HAP-1 (cell line): Measurements from ENCODE around the gene CTIF.

Experiments
- DNase-seq, 2 experiments: peaks; one replicate each; pipeline ENCODE4 v3.0.0-alpha.2; 2016 to 2020; ENCODE audit warnings: low spot score in 2 of 2
- H3K27me3 ChIP-seq: fragments of 250-450 bp; sonication (Bioruptor Pico); 2 replicates; pipeline ENCODE4 v1.5.1; 2020; ENCODE audit warnings: low read depth, mild to moderate bottlenecking, moderate library complexity
- H3K36me3 ChIP-seq: fragments of 250-450 bp; sonication (Bioruptor Pico); replicated peaks from 2 replicates; pipeline ENCODE4 v1.5.1; 2020; ENCODE audit warnings: mild to moderate bottlenecking
- H3K4me1 ChIP-seq: fragments of 250-450 bp; sonication (Bioruptor Pico); 2 replicates; pipeline ENCODE4 v1.5.1; 2020; ENCODE audit warnings: mild to moderate bottlenecking
- H3K4me3 ChIP-seq: fragments of 250-450 bp; sonication (Bioruptor Pico); 2 replicates; pipeline ENCODE4 v1.5.1; 2020; ENCODE audit warnings: mild to moderate bottlenecking, moderate library complexity
- H3K9me3 ChIP-seq: fragments of 250-450 bp; sonication (Bioruptor Pico); 2 replicates; pipeline ENCODE4 v1.5.1; 2020; ENCODE audit warnings: mild to moderate bottlenecking, moderate library complexity
- in situ Hi-C: fragments of 300-500 bp; cut with MboI; formaldehyde crosslinking; loops from 3 replicates; pipeline ENCODE4 v1.14.3; 2020; ENCODE audit warnings: low sequenced_read_pairs, inconsistent platforms, mixed read lengths

Gene CTIF

DNA sequence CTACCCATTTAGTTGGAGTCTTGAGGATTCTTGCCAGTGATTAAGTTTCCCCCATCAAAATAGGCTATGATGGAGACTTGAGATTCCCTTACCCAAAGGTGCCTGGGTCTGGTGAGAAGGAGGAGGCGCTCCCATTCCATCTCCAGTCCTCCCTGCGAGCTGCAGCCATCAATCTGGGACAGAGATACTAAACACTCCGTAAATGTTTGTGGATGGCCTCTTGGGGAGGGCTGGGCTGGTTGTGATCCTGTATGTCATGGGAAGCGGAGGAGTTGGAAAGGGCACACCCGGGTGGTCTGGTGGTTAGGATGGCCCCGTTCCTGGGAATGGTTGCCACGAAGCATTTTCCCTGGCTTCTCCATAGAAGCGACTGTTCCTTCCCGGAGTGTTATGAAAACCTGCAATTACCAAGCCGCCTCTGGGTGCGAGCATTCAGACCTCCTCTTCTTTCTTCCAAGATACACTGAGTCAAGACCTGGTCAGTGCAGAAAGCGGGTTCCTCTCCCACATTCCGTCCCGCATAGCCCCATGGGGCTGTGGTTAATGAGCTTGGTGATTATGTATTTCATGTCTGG, 196.9 kb downstream of the CTIF start:
- no peaks in the 10 kb centered on the region for H3K9me3 ChIP-seq
- no peak overlapping the region for H3K4me3 ChIP-seq
- H3K4me1 ChIP-seq = no peaks in the 10 kb centered on the region
- no peak for DNase-seq
- in situ Hi-C loops = no loop called here
- no peaks in the 10 kb centered on the region for H3K27me3 ChIP-seq
- no peaks in the 10 kb centered on the region for H3K36me3 ChIP-seq

DNA sequence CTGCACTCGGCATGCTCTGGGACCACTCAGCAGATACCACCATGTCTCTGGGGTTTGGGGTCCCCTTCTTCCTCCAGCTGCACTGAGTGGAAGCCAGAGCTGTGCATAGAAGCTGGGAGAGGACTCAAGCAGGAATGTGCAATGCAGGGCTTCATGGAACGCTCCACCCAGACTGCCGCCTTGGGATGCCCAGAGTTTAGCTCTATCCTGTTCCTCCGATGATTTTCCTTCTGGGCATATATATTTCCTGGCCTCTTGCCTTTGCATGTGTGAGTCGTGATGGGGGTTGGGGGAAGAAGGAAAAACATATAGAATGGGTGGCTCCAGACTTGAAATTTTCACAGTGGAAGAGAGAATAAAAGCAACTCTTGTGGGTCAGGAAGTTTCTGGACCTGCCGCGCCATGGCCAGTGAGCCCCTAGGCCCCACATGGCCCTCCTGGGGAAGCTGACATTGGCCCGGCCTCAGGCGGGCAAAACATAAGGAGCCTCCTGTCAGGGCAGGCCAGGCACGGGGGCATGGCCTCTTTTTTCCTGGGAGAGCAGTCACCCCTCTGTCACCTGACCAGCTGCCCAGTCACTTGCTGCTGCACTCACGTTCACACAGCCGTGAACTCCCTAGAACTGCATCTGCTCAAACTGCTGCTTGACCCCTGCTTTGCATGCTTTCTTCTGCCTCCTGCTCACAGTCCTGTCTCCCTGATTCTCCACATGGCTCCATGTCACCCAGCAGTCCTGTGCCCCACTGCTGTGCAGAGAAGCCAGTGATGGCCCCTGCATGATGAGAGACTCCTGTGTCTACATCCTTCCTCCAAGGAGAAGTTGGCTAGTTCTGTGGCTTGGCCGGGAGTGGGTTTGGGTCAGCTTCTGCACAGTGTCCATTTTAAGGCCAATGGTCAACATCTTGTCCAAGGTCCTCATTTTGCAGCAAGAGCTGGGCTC, 197.8 kb downstream of the CTIF start:
- no peaks in the 10 kb centered on the region for H3K9me3 ChIP-seq
- H3K27me3 ChIP-seq = no peaks in the 10 kb centered on the region
- H3K4me1 ChIP-seq = no peaks in the 10 kb centered on the region
- H3K4me3 ChIP-seq = no peak overlapping the region
- in situ Hi-C loops = no loop called here
- no peak for DNase-seq
- H3K36me3 ChIP-seq = no peaks in the 10 kb centered on the region

DNA sequence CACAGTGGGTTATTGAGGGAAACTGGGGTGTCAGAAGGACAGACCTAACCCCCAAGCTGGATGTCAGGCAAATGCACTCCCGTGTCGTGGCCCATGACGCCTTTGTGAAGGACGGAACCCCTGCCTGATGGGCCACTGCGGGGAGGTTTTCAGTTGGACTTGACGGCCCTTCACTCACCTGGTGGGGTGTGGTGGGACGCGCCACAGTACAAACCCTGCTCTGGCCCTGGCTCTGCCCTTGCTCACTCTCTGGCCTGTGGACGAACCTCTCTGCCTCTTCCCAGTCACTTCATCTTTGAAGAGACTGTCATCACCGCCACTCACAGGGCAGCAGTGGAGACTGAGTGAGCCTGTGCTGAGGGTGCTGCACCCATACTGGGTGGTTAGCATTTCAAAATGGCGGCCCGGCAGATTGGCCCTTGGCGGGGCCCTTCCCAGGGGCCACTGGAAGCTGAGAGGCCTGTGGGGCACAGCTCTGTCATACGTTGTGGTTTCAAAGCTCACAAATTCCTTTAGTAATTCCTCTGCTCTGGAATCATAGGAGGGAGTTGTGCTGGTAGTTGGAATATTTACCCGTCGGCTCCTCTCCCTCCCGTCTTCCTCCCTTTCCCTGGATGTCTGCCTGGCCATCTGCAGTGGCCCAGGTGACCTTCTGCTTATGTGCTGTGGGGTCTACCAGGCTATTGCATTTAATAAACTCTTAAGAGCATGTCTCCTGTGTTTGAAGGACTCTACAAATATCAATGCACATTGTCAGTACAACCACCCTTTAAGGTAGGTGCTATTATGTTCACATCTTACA, 200.6 kb downstream of the CTIF start:
- H3K36me3 ChIP-seq = no peaks in the 10 kb centered on the region
- no peaks in the 10 kb centered on the region for H3K9me3 ChIP-seq
- no peak overlapping the region for H3K4me3 ChIP-seq
- no peak for DNase-seq
- H3K27me3 ChIP-seq = no peaks in the 10 kb centered on the region
- H3K4me1 ChIP-seq = no peaks in the 10 kb centered on the region
- in situ Hi-C loops = no loop called here

DNA sequence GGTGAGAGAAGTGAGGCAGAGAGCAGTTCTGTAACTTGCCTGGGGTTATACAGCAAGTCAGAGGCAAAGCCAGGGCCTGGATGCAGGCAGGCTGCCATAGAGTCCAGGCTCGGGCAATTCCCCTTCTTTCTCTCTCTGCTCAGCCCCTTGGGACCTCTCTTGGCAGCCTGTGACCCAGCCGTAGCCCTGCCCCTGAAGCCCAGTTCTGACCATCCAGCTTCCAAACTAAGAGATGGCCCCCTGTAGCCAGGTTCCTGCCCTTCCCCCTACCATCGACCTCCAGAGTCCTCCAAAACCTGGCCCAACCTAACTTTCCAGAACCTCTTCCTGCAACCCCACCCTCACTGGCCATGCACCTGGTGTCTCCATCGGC, 201.2 kb downstream of the CTIF start:
- DNase-seq = no peak
- H3K4me3 ChIP-seq = no peak overlapping the region
- in situ Hi-C loops = no loop called here
- H3K4me1 ChIP-seq = no peaks in the 10 kb centered on the region
- H3K9me3 ChIP-seq = no peaks in the 10 kb centered on the region
- H3K36me3 ChIP-seq = no peaks in the 10 kb centered on the region
- H3K27me3 ChIP-seq = no peaks in the 10 kb centered on the region

DNA sequence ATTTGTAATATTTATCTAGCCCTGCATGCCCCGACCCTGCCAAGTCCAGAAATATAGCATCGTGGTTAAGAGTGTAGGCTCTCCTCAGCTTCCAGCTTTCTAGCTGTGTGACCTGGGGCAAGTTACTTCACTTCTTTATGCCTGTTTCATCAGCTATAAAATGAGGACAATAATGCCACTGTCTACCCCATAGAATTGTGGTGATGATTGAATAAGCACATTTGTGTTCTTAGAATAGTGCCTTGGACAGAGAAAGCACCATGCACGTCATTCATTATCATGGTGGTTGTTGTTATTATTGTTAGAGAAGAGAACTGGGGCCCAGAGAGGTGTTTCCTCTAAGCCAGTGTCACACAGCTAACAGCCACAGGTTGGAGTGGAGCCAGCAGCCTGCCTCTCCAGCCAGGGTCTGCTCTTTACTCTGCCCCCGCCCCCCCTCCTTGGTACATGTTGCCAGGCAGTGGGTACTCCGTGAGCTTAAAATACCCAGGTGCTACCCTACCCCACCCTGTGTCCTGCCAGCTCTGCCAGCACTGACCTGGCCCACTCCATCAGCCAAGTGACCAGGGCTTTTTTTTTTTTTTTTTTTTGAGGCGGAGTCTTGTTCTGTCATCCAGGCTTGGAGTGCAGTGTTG, 202.1 kb downstream of the CTIF start:
- no peak for DNase-seq
- Histone ChIP-seq H3K36me3 (no peaks in the 10 kb centered on the region), H3K27me3 (no peaks in the 10 kb centered on the region), H3K4me1 (no peaks in the 10 kb centered on the region), H3K4me3 (no peak overlapping the region), H3K9me3 (no peaks in the 10 kb centered on the region)
- in situ Hi-C loops = no loop called here

DNA sequence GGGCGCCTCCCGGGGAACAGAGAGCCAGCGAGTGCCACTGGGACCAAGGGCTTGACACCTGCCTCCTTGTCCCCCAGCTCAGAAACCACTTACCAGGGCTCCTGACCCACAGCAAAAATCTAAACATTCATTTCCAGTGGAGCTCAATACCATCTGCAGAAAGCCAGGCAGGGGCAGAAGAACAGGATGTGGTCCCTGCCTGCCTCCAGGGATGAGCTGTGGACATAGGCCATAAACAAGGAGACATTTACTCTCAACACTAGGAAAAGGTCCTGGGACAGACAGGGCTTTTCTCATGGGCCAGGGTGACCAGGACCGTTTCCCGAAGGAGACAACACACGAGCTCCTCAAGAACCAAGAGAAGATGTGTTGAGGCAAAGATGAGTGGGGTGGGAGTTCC, 203.0 kb downstream of the CTIF start:
- no peak overlapping the region for H3K4me3 ChIP-seq
- H3K27me3 ChIP-seq = no peaks in the 10 kb centered on the region
- no peaks in the 10 kb centered on the region for H3K4me1 ChIP-seq
- in situ Hi-C loops = no loop called here
- DNase-seq = no peak
- H3K36me3 ChIP-seq = no peaks in the 10 kb centered on the region
- H3K9me3 ChIP-seq = no peaks in the 10 kb centered on the region

DNA sequence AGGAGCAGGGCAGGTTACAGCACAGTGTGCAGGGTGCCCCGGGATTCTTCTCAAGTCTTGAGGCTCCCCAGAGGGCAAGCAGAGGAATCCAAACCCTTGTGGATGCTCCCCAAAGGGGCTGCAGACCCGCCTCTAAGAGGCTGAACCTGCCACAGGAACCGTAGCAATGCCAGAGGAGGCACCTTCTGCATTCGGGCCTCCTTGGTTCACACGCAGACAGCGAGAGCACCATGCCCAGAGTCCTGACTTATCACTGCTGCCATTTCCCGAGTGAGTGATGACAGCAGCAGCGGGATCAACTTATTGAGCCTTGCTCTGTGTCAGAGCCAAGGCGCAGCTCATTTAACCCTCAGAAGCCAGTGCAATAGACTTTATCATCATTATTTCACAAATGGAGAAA, 203.5 kb downstream of the CTIF start:
- Histone ChIP-seq H3K9me3 (no peaks in the 10 kb centered on the region), H3K4me3 (no peak overlapping the region), H3K4me1 (no peaks in the 10 kb centered on the region), H3K27me3 (no peaks in the 10 kb centered on the region), H3K36me3 (no peaks in the 10 kb centered on the region)
- in situ Hi-C loops = no loop called here
- no peak for DNase-seq

DNA sequence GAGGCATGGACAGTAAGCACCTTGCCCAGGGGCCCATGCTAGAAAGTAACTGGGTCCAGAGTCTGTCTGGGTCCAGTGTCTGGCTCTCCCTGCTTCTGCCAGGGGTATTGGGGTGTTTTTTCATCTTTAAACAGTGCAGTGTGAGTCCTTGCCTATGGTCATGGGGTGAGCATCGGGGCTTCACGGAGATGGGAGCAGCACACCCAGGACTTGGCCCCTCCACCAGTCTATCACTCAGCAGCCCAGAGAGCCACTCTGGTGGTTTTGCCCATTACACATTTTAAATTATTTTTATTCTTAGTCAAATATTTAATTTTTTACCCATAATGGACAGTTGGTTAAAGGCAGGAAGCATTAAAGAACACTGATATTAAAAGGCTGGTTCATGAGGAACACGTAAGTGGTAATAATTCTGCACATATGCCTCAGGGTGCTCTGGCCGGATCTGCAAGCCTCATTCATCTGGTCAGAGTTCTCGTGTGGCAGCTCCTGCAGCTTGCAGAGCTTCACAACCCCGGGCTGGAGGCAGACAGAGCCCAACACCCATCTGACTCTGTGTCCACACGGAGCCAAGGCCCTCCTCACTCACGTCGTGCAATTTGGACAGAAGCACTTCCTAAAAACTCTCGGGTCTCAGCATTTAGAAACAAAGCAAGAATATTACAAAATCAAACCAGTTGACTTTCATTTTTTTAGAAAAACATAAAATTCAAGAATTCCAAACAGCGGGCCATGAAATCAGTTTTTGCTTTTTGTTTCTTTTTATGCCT, 204.1 kb downstream of the CTIF start:
- Histone ChIP-seq H3K27me3 (no peaks in the 10 kb centered on the region), H3K4me1 (no peaks in the 10 kb centered on the region), H3K9me3 (no peaks in the 10 kb centered on the region), H3K4me3 (no peak overlapping the region), H3K36me3 (no peaks in the 10 kb centered on the region)
- no peak for DNase-seq
- in situ Hi-C loops = no loop called here

DNA sequence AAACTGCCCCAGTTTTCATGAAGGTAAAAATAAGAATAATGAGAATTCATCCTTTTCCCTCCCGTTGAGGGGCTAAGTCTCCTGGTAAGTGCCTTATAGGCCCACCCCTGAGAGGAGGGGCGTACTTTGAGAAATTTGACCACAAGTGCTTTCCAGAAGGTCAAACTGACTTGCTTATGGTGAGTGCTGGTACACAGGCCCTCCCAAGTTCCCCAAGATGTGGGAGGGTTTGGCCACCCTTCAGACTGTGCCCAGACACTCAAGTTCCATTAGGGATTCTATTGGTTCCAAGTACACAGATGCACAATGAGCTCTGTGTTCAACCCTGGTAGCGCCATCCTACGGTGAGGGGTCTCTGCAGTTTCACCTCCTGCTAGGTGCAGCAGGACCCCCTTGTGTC, 205.1 kb downstream of the CTIF start:
- in situ Hi-C loops = no loop called here
- H3K9me3 ChIP-seq = no peaks in the 10 kb centered on the region
- no peak for DNase-seq
- H3K4me1 ChIP-seq = no peaks in the 10 kb centered on the region
- no peaks in the 10 kb centered on the region for H3K36me3 ChIP-seq
- H3K27me3 ChIP-seq = no peaks in the 10 kb centered on the region
- H3K4me3 ChIP-seq = no peak overlapping the region

DNA sequence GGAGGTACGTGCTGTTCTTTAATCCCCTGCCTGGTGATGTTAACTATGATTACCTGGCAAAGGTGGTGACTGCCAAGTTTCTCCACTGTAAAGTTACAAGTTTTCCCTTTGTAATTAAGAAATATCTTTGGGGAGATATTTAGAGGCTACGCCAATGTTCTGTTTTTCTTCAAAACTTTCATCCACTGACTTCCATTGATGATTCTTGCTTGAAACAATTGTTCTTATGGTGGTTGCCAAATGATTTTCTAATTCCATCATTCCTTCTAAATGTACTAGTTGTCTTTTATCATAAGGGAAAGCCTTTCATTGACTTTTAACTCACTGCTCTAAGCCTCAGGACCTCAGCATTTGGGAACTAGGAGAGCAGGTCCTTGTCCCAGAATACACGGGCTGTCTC, 206.5 kb downstream of the CTIF start:
- in situ Hi-C loops = no loop called here
- no peaks in the 10 kb centered on the region for H3K36me3 ChIP-seq
- H3K9me3 ChIP-seq = no peaks in the 10 kb centered on the region
- no peak for DNase-seq
- H3K4me3 ChIP-seq = no peak overlapping the region
- no peaks in the 10 kb centered on the region for H3K27me3 ChIP-seq
- H3K4me1 ChIP-seq = no peaks in the 10 kb centered on the region

DNA sequence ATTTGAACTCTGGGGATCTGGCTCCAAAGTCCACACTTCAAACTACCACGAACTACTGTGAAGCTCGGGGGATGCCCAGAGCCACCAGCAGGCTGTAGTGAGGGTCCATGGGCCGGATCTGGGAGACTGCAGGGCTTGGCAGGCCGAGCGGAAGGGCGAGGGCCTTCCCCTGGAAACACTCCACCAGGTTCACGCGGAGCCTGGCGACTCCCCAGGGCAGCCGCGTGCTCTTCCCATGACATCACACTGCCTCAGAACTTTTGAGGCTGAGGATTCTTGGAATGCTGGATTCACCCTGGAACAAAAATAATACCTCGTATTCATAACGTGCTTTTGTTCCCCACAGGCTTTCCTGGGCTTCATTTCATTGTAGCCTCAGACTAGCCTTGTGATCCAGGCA, 210.9 kb downstream of the CTIF start:
- Histone ChIP-seq H3K36me3 (no peaks in the 10 kb centered on the region), H3K27me3 (no peaks in the 10 kb centered on the region), H3K4me1 (no peaks in the 10 kb centered on the region), H3K4me3 (no peak overlapping the region), H3K9me3 (no peaks in the 10 kb centered on the region)
- DNase-seq = no peak
- in situ Hi-C loops = no loop called here

DNA sequence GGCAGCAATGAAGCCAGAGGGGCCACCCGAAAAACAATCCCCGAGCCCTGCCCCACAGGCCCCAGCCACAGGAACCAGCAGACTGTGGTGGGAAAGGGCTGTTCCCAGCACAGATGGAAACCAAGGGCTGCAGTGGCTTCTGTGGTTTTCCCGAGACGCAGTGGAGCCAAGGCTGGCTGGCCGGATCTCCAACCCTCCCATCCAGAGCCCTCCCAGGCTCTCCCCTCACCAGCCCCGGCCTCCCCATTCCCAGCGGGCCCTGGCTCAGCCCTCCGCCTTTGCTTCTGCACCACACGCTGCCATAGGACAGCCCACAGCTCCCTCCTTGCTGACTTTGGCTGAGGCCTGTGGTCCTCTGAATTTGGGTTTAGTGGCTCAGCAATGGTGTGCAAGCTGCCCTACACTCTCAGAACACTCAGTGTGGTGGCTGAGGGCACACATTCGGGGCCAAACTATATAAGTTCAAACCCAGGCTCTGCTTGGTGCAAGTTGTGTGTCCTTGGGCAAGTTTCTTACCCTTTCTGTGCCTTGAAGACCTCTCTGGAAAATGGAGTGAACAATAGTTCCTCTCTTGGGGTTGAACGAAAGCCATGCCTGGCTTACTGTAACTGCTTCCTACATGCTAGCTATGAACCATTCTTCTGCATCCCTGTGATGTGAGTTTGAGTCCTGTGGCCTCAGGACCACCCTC, 211.8 kb downstream of the CTIF start:
- Histone ChIP-seq H3K36me3 (no peaks in the 10 kb centered on the region), H3K27me3 (no peaks in the 10 kb centered on the region), H3K4me3 (no peak overlapping the region), H3K4me1 (no peaks in the 10 kb centered on the region), H3K9me3 (no peaks in the 10 kb centered on the region)
- in situ Hi-C loops = no loop called here
- no peak for DNase-seq
